ENCODE results near the gene GALR3.

- TF ChIP-seq EZH2phosphoT487 (IDR thresholded peaks at IDR 0.05; ENCODE audit: unreplicated experiment): no peak
- no peak for TF ChIP-seq CTCF (conservative IDR thresholded peaks at IDR 0.05; ENCODE audit: low read depth in 2 of 2)
- TF ChIP-seq EZH2 (IDR thresholded peaks at IDR 0.05; ENCODE audit: low read depth, unreplicated experiment): no peak
- TF ChIP-seq STAT1 (IDR thresholded peaks at IDR 0.05; ENCODE audit: unreplicated experiment): no peak
- TF ChIP-seq POLR2AphosphoS5 (IDR thresholded peaks at IDR 0.05; ENCODE audit: low read depth): no peak
- no peak for TF ChIP-seq REST (IDR thresholded peaks at IDR 0.05; ENCODE audit: unreplicated experiment)
- no peak for TF ChIP-seq NANOG (IDR thresholded peaks at IDR 0.05; ENCODE audit: borderline replicate concordance)
- no peak for TF ChIP-seq CREB1 (CRISPR knock-in tag; IDR thresholded peaks at IDR 0.05; ENCODE audit: low read depth)
- TF ChIP-seq ZNF114 (CRISPR knock-in tag; IDR thresholded peaks at IDR 0.05): no peak
- TF ChIP-seq JUNB (IDR thresholded peaks at IDR 0.05; ENCODE audit: unreplicated experiment): no peak
These were observed 7.6 kb upstream of the GALR3 start for GRCh38 chr22:37815593-37815992.
